ENCODE data around the gene PDCD1.

DNA sequence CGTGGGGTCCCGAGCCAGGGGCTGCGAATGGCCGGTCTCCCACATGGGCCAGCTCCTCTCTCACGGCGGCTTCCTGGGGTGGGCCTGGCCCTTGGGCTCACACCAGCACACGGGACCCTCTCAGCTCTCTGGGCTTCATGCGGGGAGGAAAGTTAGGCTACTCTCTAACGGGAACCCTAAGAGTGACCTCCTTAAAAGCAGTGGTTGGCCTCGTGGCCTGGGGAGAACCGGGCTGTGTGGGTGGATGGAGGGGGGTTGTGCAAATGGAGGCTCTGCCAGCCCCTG lies 36.7 kb upstream of the PDCD1 start:
- TF ChIP-seq, protein P1, sequence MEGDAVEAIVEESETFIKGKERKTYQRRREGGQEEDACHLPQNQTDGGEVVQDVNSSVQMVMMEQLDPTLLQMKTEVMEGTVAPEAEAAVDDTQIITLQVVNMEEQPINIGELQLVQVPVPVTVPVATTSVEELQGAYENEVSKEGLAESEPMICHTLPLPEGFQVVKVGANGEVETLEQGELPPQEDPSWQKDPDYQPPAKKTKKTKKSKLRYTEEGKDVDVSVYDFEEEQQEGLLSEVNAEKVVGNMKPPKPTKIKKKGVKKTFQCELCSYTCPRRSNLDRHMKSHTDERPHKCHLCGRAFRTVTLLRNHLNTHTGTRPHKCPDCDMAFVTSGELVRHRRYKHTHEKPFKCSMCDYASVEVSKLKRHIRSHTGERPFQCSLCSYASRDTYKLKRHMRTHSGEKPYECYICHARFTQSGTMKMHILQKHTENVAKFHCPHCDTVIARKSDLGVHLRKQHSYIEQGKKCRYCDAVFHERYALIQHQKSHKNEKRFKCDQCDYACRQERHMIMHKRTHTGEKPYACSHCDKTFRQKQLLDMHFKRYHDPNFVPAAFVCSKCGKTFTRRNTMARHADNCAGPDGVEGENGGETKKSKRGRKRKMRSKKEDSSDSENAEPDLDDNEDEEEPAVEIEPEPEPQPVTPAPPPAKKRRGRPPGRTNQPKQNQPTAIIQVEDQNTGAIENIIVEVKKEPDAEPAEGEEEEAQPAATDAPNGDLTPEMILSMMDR (IDR thresholded peaks at IDR 0.05; ENCODE audit: control extremely low read depth in 1 of 3, insufficient read depth in 1 of 3, low read depth in 1 of 3, low read length in 3 of 3), result no peak
- TF ChIP-seq, protein P2, sequence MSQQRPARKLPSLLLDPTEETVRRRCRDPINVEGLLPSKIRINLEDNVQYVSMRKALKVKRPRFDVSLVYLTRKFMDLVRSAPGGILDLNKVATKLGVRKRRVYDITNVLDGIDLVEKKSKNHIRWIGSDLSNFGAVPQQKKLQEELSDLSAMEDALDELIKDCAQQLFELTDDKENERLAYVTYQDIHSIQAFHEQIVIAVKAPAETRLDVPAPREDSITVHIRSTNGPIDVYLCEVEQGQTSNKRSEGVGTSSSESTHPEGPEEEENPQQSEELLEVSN (IDR thresholded peaks at IDR 0.05), result no peak
- no peak for TF ChIP-seq POLR2A (IDR thresholded peaks at IDR 0.05; ENCODE audit: control extremely low read depth in 1 of 2, low read depth in 2 of 2, low read length in 2 of 2)

Measured in H1 (cell line).